Trophoblast cell (in vitro differentiated cells and primary cell): Measurements from ENCODE around the gene CEMIP.

Experiments
- DNase-seq, 2 donors: peaks; one replicate each; pipeline ENCODE4 v3.0.0-alpha.2; 2016
- H2AFZ ChIP-seq: 2 replicates; pipeline ENCODE4 v1.6.1; 2013; ENCODE audit warnings: low read length, moderate library complexity, mild to moderate bottlenecking; ENCODE audit not compliant: insufficient read depth, poor library complexity
- H2AK5ac ChIP-seq: 2 replicates; pipeline ENCODE4 v1.6.1; 2013; ENCODE audit warnings: mild to moderate bottlenecking, low read length
- H2BK120ac ChIP-seq: 2 replicates; pipeline ENCODE4 v1.6.1; 2013; ENCODE audit warnings: low read length, mild to moderate bottlenecking, moderate library complexity; ENCODE audit not compliant: insufficient read depth, poor library complexity
- H2BK12ac ChIP-seq: 2 replicates; pipeline ENCODE4 v1.6.1; 2013; ENCODE audit warnings: mild to moderate bottlenecking, low read length, moderate library complexity
- H2BK5ac ChIP-seq: 2 replicates; pipeline ENCODE4 v1.6.1; 2013; ENCODE audit warnings: low read length, low read depth, moderate library complexity, mild to moderate bottlenecking; ENCODE audit not compliant: poor library complexity
- H3K14ac ChIP-seq: 2 replicates; pipeline ENCODE4 v1.6.1; 2013; ENCODE audit warnings: mild to moderate bottlenecking, low read length
- H3K18ac ChIP-seq: 2 replicates; pipeline ENCODE4 v1.6.1; 2013; ENCODE audit warnings: mild to moderate bottlenecking, low read length
- H3K23ac ChIP-seq: 2 replicates; pipeline ENCODE4 v1.6.1; 2013; ENCODE audit warnings: low read length
- H3K27ac ChIP-seq: 2 replicates; pipeline ENCODE4 v1.5.1; 2013; ENCODE audit warnings: low read depth, mild to moderate bottlenecking, inconsistent platforms, low read length, moderate library complexity
- H3K27me3 ChIP-seq: 2 replicates; pipeline ENCODE4 v1.6.1; 2013; ENCODE audit warnings: inconsistent platforms, mild to moderate bottlenecking, low read length, moderate library complexity; ENCODE audit not compliant: insufficient read depth
- H3K36me3 ChIP-seq, 2 experiments: 1 replicate in 1 of 2; 2 replicates in 1 of 2; pipeline ENCODE4 v1.6.1; 2013; ENCODE audit warnings: low read length in 2 of 2, mild to moderate bottlenecking in 2 of 2, moderate library complexity in 1 of 2; ENCODE audit not compliant: insufficient read depth in 2 of 2, control insufficient read depth in 1 of 2
- H3K4ac ChIP-seq: 2 replicates; pipeline ENCODE4 v1.6.1; 2013; ENCODE audit warnings: low read depth, mild to moderate bottlenecking, low read length, moderate library complexity
- H3K4me1 ChIP-seq, 2 experiments: 1 replicate in 1 of 2; 2 replicates in 1 of 2; pipeline ENCODE4 v1.6.1; 2013; ENCODE audit warnings: low read length in 2 of 2, mild to moderate bottlenecking in 2 of 2, moderate library complexity in 1 of 2; ENCODE audit not compliant: insufficient read depth in 2 of 2, control insufficient read depth in 1 of 2
- H3K4me2 ChIP-seq: 2 replicates; pipeline ENCODE4 v1.6.1; 2013; ENCODE audit warnings: inconsistent platforms, mild to moderate bottlenecking, low read length, moderate library complexity
- H3K4me3 ChIP-seq: 2 replicates; pipeline ENCODE4 v1.5.1; 2013; ENCODE audit warnings: mild to moderate bottlenecking, low read depth, low read length, inconsistent platforms
- H3K79me1 ChIP-seq: one replicate; pipeline ENCODE4 v1.6.1; 2013; ENCODE audit warnings: low read length
- H3K79me2 ChIP-seq: 2 replicates; pipeline ENCODE4 v1.6.1; 2013; ENCODE audit warnings: low read length, mild to moderate bottlenecking; ENCODE audit not compliant: control insufficient read depth, insufficient read depth, poor library complexity
- H3K9ac ChIP-seq: 2 replicates; pipeline ENCODE4 v1.6.1; 2013; ENCODE audit warnings: mild to moderate bottlenecking, low read length
- H3K9me3 ChIP-seq: 2 replicates; pipeline ENCODE4 v1.6.1; 2013; ENCODE audit warnings: low read depth, mild to moderate bottlenecking, control low read depth, inconsistent platforms, low read length; ENCODE audit not compliant: insufficient read depth
- H4K12ac ChIP-seq: 2 replicates; pipeline ENCODE4 v1.6.1; 2013; ENCODE audit warnings: low read depth, mild to moderate bottlenecking, low read length, moderate library complexity
- H4K8ac ChIP-seq: 2 replicates; pipeline ENCODE4 v1.6.1; 2013; ENCODE audit warnings: low read depth, mild to moderate bottlenecking, low read length, moderate library complexity
- H4K91ac ChIP-seq: one replicate; pipeline ENCODE4 v1.6.1; 2013; ENCODE audit warnings: low read depth, mild to moderate bottlenecking, low read length, moderate library complexity
- WGBS: extraction: QIAGEN DNeasy Blood & Tissue Kit; methylation state at CpG from one replicate; pipeline ENCODE4 v1.1.7; 2013; ENCODE audit warnings: missing lambda C conversion rate; ENCODE audit not compliant: insufficient read length, insufficient coverage; ENCODE audit errors: extremely low coverage; 5-methylcytosine and 5-hydroxymethylcytosine counted together

The CEMIP gene

GRCh38 chr15:80849308-80849707 lies 70.1 kb downstream of the CEMIP start:
- Histone ChIP-seq H4K8ac (no peak overlapping the region), H3K9ac (no peak overlapping the region), H3K27ac (no peak overlapping the region), H2AFZ (no peak overlapping the region), H3K4me2 (no peak overlapping the region), H2BK5ac (no peak overlapping the region), H3K18ac (no peak overlapping the region), H3K23ac (no peak overlapping the region), H4K91ac (no peak overlapping the region), H3K79me2 (no peaks in the 10 kb centered on the region), H2BK120ac (no peak overlapping the region), H3K4ac (no peak overlapping the region), H3K4me1 (peaks cover 7 to 10% of the 10 kb centered on the region in 2 experiments), H3K14ac (no peak overlapping the region), H4K12ac (no peak overlapping the region), H3K4me3 (no peak overlapping the region), H3K27me3 (no peaks in the 10 kb centered on the region), H2BK12ac (no peak overlapping the region), H3K79me1 (no peaks in the 10 kb centered on the region), H3K36me3 (no peaks in the 10 kb centered on the region), H2AK5ac (no peak overlapping the region), H3K9me3 (peaks cover 4% of the 10 kb centered on the region)
- DNase-seq, result no peak
- no CpG with 5 or more reads among the region's 8 CpGs for WGBS

- Histone ChIP-seq H4K91ac (no peak overlapping the region), H3K14ac (no peak overlapping the region), H3K27me3 (no peaks in the 10 kb centered on the region), H4K8ac (no peak overlapping the region), H2AK5ac (no peak overlapping the region), H3K23ac (no peak overlapping the region), H4K12ac (no peak overlapping the region), H2BK12ac (no peak overlapping the region), H3K9me3 (peaks cover 4% of the 10 kb centered on the region), H2BK5ac (no peak overlapping the region), H3K4me2 (no peak overlapping the region), H3K18ac (no peak overlapping the region), H2BK120ac (no peak overlapping the region), H2AFZ (no peak overlapping the region), H3K27ac (no peak overlapping the region), H3K4me3 (no peak overlapping the region), H3K4ac (no peak overlapping the region), H3K79me1 (no peaks in the 10 kb centered on the region), H3K4me1 (peaks cover 6 to 13% of the 10 kb centered on the region in 2 experiments), H3K9ac (no peak overlapping the region), H3K36me3 (no peaks in the 10 kb centered on the region), H3K79me2 (no peaks in the 10 kb centered on the region)
- WGBS, result no CpG with 5 or more reads among the region's 6 CpGs
- DNase-seq, result no peak
These were observed 71.8 kb downstream of the CEMIP start for GRCh38 chr15:80850941-80851451.

DNA sequence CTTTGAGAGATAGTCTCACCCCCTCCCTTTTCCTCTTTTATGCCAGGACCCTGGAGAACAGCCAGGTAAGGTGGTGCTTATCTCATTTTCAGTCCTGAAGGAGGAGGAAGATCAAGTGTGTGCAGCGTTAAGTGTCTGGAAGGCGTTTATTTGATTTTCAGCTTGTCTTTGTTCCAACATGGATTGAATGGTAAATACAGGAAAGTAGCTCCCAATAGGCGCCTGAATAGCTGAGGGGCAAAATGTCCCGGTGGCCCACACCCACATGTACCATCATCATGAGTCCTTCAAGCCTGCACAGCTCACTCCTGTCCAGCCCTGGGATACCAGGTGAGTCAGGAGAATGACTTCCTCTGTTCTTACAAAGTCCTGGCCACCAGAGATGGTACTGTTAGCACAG lies 73.5 kb downstream of the CEMIP start:
- no CpG with 5 or more reads among the region's 4 CpGs for WGBS
- Histone ChIP-seq H3K9me3 (peaks cover 4% of the 10 kb centered on the region), H3K4ac (no peak overlapping the region), H2AFZ (no peak overlapping the region), H3K23ac (no peak overlapping the region), H2BK12ac (no peak overlapping the region), H3K4me2 (no peak overlapping the region), H4K8ac (no peak overlapping the region), H3K27me3 (no peaks in the 10 kb centered on the region), H3K79me2 (no peaks in the 10 kb centered on the region), H3K18ac (no peak overlapping the region), H3K36me3 (no peaks in the 10 kb centered on the region), H3K4me3 (no peak overlapping the region), H3K4me1 (peaks cover 3 to 16% of the 10 kb centered on the region in 2 experiments), H4K91ac (no peak overlapping the region), H4K12ac (no peak overlapping the region), H3K9ac (no peak overlapping the region), H2AK5ac (no peak overlapping the region), H3K27ac (no peak overlapping the region), H3K14ac (no peak overlapping the region), H2BK5ac (no peak overlapping the region), H3K79me1 (no peaks in the 10 kb centered on the region), H2BK120ac (no peak overlapping the region)
- DNase-seq, result peak; percentile 73 to 79

DNA sequence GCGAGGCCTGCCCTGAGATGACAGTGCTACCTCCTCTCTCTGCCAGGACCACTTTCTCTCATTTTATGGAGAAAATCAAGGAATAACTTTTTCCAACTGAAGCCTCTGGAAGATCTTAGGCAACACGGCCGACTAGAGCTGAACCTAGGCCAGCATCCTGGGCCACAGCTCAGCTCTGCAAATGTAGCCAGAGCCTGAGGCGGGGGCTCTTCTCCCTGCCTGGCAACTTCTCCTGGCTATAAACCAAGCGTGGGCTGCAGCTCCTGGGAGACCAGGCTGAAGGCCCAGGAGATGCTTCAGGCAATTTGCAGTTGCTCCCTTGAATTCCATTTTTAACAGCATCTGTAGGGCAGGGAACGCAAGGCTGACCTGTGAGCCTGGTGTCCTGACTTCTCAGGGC lies 74.9 kb downstream of the CEMIP start:
- Histone ChIP-seq H3K4me2 (no peak overlapping the region), H2AK5ac (no peak overlapping the region), H2BK120ac (no peak overlapping the region), H3K4ac (no peak overlapping the region), H3K79me2 (no peaks in the 10 kb centered on the region), H4K91ac (no peak overlapping the region), H3K27me3 (no peaks in the 10 kb centered on the region), H3K18ac (no peak overlapping the region), H3K36me3 (no peaks in the 10 kb centered on the region), H3K23ac (no peak overlapping the region), H2BK5ac (no peak overlapping the region), H3K4me1 (peaks cover 3 to 16% of the 10 kb centered on the region in 2 experiments), H3K9ac (no peak overlapping the region), H3K14ac (no peak overlapping the region), H3K79me1 (no peaks in the 10 kb centered on the region), H3K9me3 (peaks cover 4% of the 10 kb centered on the region), H4K8ac (no peak overlapping the region), H3K27ac (no peak overlapping the region), H2BK12ac (peak overlapping the region; percentile 4), H4K12ac (no peak overlapping the region), H3K4me3 (no peak overlapping the region), H2AFZ (no peak overlapping the region)
- no CpG with 5 or more reads among the region's 6 CpGs for WGBS
- no peak for DNase-seq
